Ishikawa (cell line): ENCODE data around the gene EXOC4.

ENCODE experiments used
- CEBPB ChIP-seq: IDR thresholded peaks from 2 replicates; pipeline ENCODE4 v1.6.1; 2012
- CREB1 ChIP-seq: IDR thresholded peaks from 2 replicates; pipeline ENCODE4 v1.6.1; 2012; ENCODE audit warnings: low read depth
- EGR1 ChIP-seq: IDR thresholded peaks from 2 replicates; pipeline ENCODE4 v1.6.1; 2012
- EP300 ChIP-seq: IDR thresholded peaks from 2 replicates; pipeline ENCODE4 v1.6.1; 2012; ENCODE audit warnings: borderline replicate concordance
- FOXM1 ChIP-seq: IDR thresholded peaks from 2 replicates; pipeline ENCODE4 v1.6.1; 2012; ENCODE audit warnings: low read depth, borderline replicate concordance
- RAD21 ChIP-seq: IDR thresholded peaks from 2 replicates; pipeline ENCODE4 v1.6.1; 2012; ENCODE audit warnings: low read depth
- TCF12 ChIP-seq: IDR thresholded peaks from 2 replicates; pipeline ENCODE4 v1.6.1; 2012; ENCODE audit warnings: low read depth
- YY1 ChIP-seq: IDR thresholded peaks from 2 replicates; pipeline ENCODE4 v1.6.1; 2012; ENCODE audit warnings: low read depth
- TF ChIP-seq, protein P1 (sequence below): IDR thresholded peaks from 2 replicates; pipeline ENCODE4 v1.6.1; 2012

DNA sequence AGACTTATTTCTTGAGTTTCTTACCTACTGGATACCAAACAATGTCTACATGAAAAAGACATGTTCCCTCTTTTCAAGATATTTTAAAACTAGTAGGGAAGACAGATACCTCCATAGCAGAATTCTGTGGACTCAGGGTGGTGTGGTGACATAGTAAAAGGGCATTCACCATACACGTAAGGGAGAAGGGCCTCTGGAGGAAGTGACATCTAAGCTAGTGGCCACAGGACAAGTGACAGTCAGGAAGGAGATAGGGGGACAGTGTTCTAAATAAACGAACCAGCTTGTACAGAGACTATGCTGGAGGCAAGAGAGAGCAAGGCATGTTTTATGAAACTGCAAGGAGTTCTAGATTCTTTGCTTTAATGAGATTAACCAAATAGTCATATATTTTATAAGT is 552.5 kb downstream of the EXOC4 start:
- no peak for TF ChIP-seq CREB1
- TF ChIP-seq RAD21 = no peak
- TF ChIP-seq, protein P1, sequence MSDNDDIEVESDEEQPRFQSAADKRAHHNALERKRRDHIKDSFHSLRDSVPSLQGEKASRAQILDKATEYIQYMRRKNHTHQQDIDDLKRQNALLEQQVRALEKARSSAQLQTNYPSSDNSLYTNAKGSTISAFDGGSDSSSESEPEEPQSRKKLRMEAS = no peak
- TF ChIP-seq CEBPB = no peak
- TF ChIP-seq EGR1 = no peak
- no peak for TF ChIP-seq FOXM1
- TF ChIP-seq EP300 = no peak
- no peak for TF ChIP-seq YY1
- no peak for TF ChIP-seq TCF12
